Measurements from ENCODE around the gene CXCL9. TPM values are rescaled to one million over a fixed set of nuclear protein-coding genes. Genes with fewer than 3 reads are reported as not detected.

CXCL9 gene
- total RNA-seq, 1 experiment from 2014 or later, result not detected

GRCh38 chr4:76022677-76023076, 15.4 kb upstream of the CXCL9 start:
- Histone ChIP-seq H3K9me2 (replicated peaks; ENCODE audit: insufficient read depth, low read length) (no peaks in the 10 kb centered on the region), H3K79me2 (ENCODE audit: low read length) (no peaks in the 10 kb centered on the region), H3K9ac (ENCODE audit: low read length) (no peak overlapping the region), H4K20me1 (ENCODE audit: insufficient read depth, low read depth, low read length) (no peaks in the 10 kb centered on the region), H3K27me3 (ENCODE audit: low read length) (no peaks in the 10 kb centered on the region), H3K4me2 (ENCODE audit: low read depth, low read length, poor library complexity, severe bottlenecking) (no peak overlapping the region), H2AFZ (ENCODE audit: low read length) (no peak overlapping the region), H3K9me3 (ENCODE audit: low read length) (no peaks in the 10 kb centered on the region), H3K27ac (ENCODE audit: low read length) (no peak overlapping the region), H3K4me1 (ENCODE audit: low read length) (no peaks in the 10 kb centered on the region), H3K36me3 (ENCODE audit: insufficient read depth, low read length) (no peaks in the 10 kb centered on the region), H3K4me3 (ENCODE audit: low read length) (no peak overlapping the region)
- DNase-seq, result no peak

GRCh38 chr4:76022031-76022430, 14.7 kb upstream of the CXCL9 start:
- Histone ChIP-seq H3K27me3 (ENCODE audit: low read length) (no peaks in the 10 kb centered on the region), H3K27ac (ENCODE audit: low read length) (no peak overlapping the region), H3K36me3 (ENCODE audit: insufficient read depth, low read length) (no peaks in the 10 kb centered on the region), H3K9me2 (replicated peaks; ENCODE audit: insufficient read depth, low read length) (no peaks in the 10 kb centered on the region), H4K20me1 (ENCODE audit: insufficient read depth, low read depth, low read length) (no peaks in the 10 kb centered on the region), H2AFZ (ENCODE audit: low read length) (no peak overlapping the region), H3K4me1 (ENCODE audit: low read length) (no peaks in the 10 kb centered on the region), H3K4me3 (ENCODE audit: low read length) (no peak overlapping the region), H3K9me3 (ENCODE audit: low read length) (no peaks in the 10 kb centered on the region), H3K79me2 (ENCODE audit: low read length) (no peaks in the 10 kb centered on the region), H3K4me2 (ENCODE audit: low read depth, low read length, poor library complexity, severe bottlenecking) (no peak overlapping the region), H3K9ac (ENCODE audit: low read length) (no peak overlapping the region)
- DNase-seq, result no peak

GRCh38 chr4:76017056-76017686, 9.9 kb upstream of the CXCL9 start:
- Histone ChIP-seq H3K27ac (ENCODE audit: low read length) (no peak overlapping the region), H3K79me2 (ENCODE audit: low read length) (no peaks in the 10 kb centered on the region), H3K4me1 (ENCODE audit: low read length) (peaks cover 13% of the 10 kb centered on the region), H3K27me3 (ENCODE audit: low read length) (no peaks in the 10 kb centered on the region), H3K36me3 (ENCODE audit: insufficient read depth, low read length) (no peaks in the 10 kb centered on the region), H3K9me3 (ENCODE audit: low read length) (no peaks in the 10 kb centered on the region), H2AFZ (ENCODE audit: low read length) (no peak overlapping the region), H4K20me1 (ENCODE audit: insufficient read depth, low read depth, low read length) (no peaks in the 10 kb centered on the region), H3K4me2 (ENCODE audit: low read depth, low read length, poor library complexity, severe bottlenecking) (no peak overlapping the region), H3K9ac (ENCODE audit: low read length) (no peak overlapping the region), H3K9me2 (replicated peaks; ENCODE audit: insufficient read depth, low read length) (no peaks in the 10 kb centered on the region), H3K4me3 (ENCODE audit: low read length) (no peak overlapping the region)
- no peak for DNase-seq

- H3K79me2 ChIP-seq (ENCODE audit: low read length), result no peaks in the 10 kb centered on the region
- no peak for DNase-seq
- H3K9ac ChIP-seq (ENCODE audit: low read length), result no peak overlapping the region
- H3K4me3 ChIP-seq (ENCODE audit: low read length), result no peak overlapping the region
- H3K9me2 ChIP-seq (replicated peaks; ENCODE audit: insufficient read depth, low read length), result no peaks in the 10 kb centered on the region
- H3K4me1 ChIP-seq (ENCODE audit: low read length), result peaks cover 13% of the 10 kb centered on the region
- no peaks in the 10 kb centered on the region for H4K20me1 ChIP-seq (ENCODE audit: insufficient read depth, low read depth, low read length)
- H3K9me3 ChIP-seq (ENCODE audit: low read length), result no peaks in the 10 kb centered on the region
- no peak overlapping the region for H3K4me2 ChIP-seq (ENCODE audit: low read depth, low read length, poor library complexity, severe bottlenecking)
- H3K27me3 ChIP-seq (ENCODE audit: low read length), result no peaks in the 10 kb centered on the region
- no peak overlapping the region for H2AFZ ChIP-seq (ENCODE audit: low read length)
- H3K36me3 ChIP-seq (ENCODE audit: insufficient read depth, low read length), result no peaks in the 10 kb centered on the region
- H3K27ac ChIP-seq (ENCODE audit: low read length), result no peak overlapping the region
Observed at GRCh38 chr4:76016393-76016792, 9.1 kb upstream of the CXCL9 start.

- Histone ChIP-seq H3K4me3 (ENCODE audit: low read length) (no peak overlapping the region), H3K9me2 (replicated peaks; ENCODE audit: insufficient read depth, low read length) (no peaks in the 10 kb centered on the region)
- no peak for DNase-seq
Observed at GRCh38 chr4:76013540-76013939, 6.2 kb upstream of the CXCL9 start.

GRCh38 chr4:76012388-76012801, 5.1 kb upstream of the CXCL9 start:
- H3K9me2 ChIP-seq (replicated peaks; ENCODE audit: insufficient read depth, low read length), result no peaks in the 10 kb centered on the region
- no peak overlapping the region for H3K4me3 ChIP-seq (ENCODE audit: low read length)
- H3K36me3 ChIP-seq (ENCODE audit: insufficient read depth, low read length), result no peaks in the 10 kb centered on the region
- H3K9me3 ChIP-seq (ENCODE audit: low read length), result no peaks in the 10 kb centered on the region
- H2AFZ ChIP-seq (ENCODE audit: low read length), result no peak overlapping the region
- no peak overlapping the region for H3K4me2 ChIP-seq (ENCODE audit: low read depth, low read length, poor library complexity, severe bottlenecking)
- no peak for DNase-seq
- no peak overlapping the region for H3K9ac ChIP-seq (ENCODE audit: low read length)
- H3K4me1 ChIP-seq (ENCODE audit: low read length), result peaks cover 13% of the 10 kb centered on the region
- no peak overlapping the region for H3K27ac ChIP-seq (ENCODE audit: low read length)
- H3K27me3 ChIP-seq (ENCODE audit: low read length), result no peaks in the 10 kb centered on the region
- no peaks in the 10 kb centered on the region for H3K79me2 ChIP-seq (ENCODE audit: low read length)
- H4K20me1 ChIP-seq (ENCODE audit: insufficient read depth, low read depth, low read length), result no peaks in the 10 kb centered on the region

More at GRCh38 chr4:76013540-76013939, 6.2 kb upstream of the CXCL9 start:
- no peak overlapping the region for H3K9ac ChIP-seq (ENCODE audit: low read length)
- H3K27me3 ChIP-seq (ENCODE audit: low read length), result no peaks in the 10 kb centered on the region
- no peaks in the 10 kb centered on the region for H4K20me1 ChIP-seq (ENCODE audit: insufficient read depth, low read depth, low read length)
- H2AFZ ChIP-seq (ENCODE audit: low read length), result no peak overlapping the region
- H3K4me2 ChIP-seq (ENCODE audit: low read depth, low read length, poor library complexity, severe bottlenecking), result no peak overlapping the region
- H3K9me3 ChIP-seq (ENCODE audit: low read length), result no peaks in the 10 kb centered on the region
- peaks cover 13% of the 10 kb centered on the region for H3K4me1 ChIP-seq (ENCODE audit: low read length)
- no peaks in the 10 kb centered on the region for H3K36me3 ChIP-seq (ENCODE audit: insufficient read depth, low read length)
- H3K27ac ChIP-seq (ENCODE audit: low read length), result no peak overlapping the region
- H3K79me2 ChIP-seq (ENCODE audit: low read length), result no peaks in the 10 kb centered on the region

GRCh38 chr4:76011700-76012387, 4.5 kb upstream of the CXCL9 start:
- Histone ChIP-seq H3K4me3 (ENCODE audit: low read length) (no peak overlapping the region), H3K9me2 (replicated peaks; ENCODE audit: insufficient read depth, low read length) (no peaks in the 10 kb centered on the region), H3K27ac (ENCODE audit: low read length) (no peak overlapping the region), H3K9ac (ENCODE audit: low read length) (no peak overlapping the region), H3K9me3 (ENCODE audit: low read length) (no peaks in the 10 kb centered on the region), H3K36me3 (ENCODE audit: insufficient read depth, low read length) (no peaks in the 10 kb centered on the region), H3K4me1 (ENCODE audit: low read length) (peaks cover 13% of the 10 kb centered on the region), H2AFZ (ENCODE audit: low read length) (no peak overlapping the region), H3K27me3 (ENCODE audit: low read length) (no peaks in the 10 kb centered on the region), H3K4me2 (ENCODE audit: low read depth, low read length, poor library complexity, severe bottlenecking) (no peak overlapping the region), H3K79me2 (ENCODE audit: low read length) (no peaks in the 10 kb centered on the region), H4K20me1 (ENCODE audit: insufficient read depth, low read depth, low read length) (no peaks in the 10 kb centered on the region)
- no peak for DNase-seq

- Histone ChIP-seq H3K9me3 (ENCODE audit: low read length) (no peaks in the 10 kb centered on the region), H2AFZ (ENCODE audit: low read length) (no peak overlapping the region), H3K79me2 (ENCODE audit: low read length) (no peaks in the 10 kb centered on the region), H3K9me2 (replicated peaks; ENCODE audit: insufficient read depth, low read length) (no peaks in the 10 kb centered on the region), H3K9ac (ENCODE audit: low read length) (no peak overlapping the region), H3K27me3 (ENCODE audit: low read length) (no peaks in the 10 kb centered on the region), H3K27ac (ENCODE audit: low read length) (no peak overlapping the region), H3K4me3 (ENCODE audit: low read length) (no peak overlapping the region), H3K4me2 (ENCODE audit: low read depth, low read length, poor library complexity, severe bottlenecking) (no peak overlapping the region), H3K4me1 (ENCODE audit: low read length) (peaks cover 9% of the 10 kb centered on the region), H4K20me1 (ENCODE audit: insufficient read depth, low read depth, low read length) (no peaks in the 10 kb centered on the region), H3K36me3 (ENCODE audit: insufficient read depth, low read length) (no peaks in the 10 kb centered on the region)
- no peak for DNase-seq
Observed at GRCh38 chr4:76011018-76011670, 3.8 kb upstream of the CXCL9 start.

Measured in Karpas-422 (cell line).